Right lobe of liver (tissue), 6 donors: ENCODE results near the gene CHCHD1. TPM values are rescaled to one million over a fixed set of nuclear protein-coding genes. Genes with fewer than 3 reads are reported as not detected.

Experiments used
- ATAC-seq, 4 donors: fragments of 200-7000 bp; cut with Tn5 transposase; one replicate each; pipeline ENCODE4 v1.9.1; 2020; ENCODE audit warnings: mild to moderate bottlenecking in 4 of 4, moderate library complexity in 4 of 4
- DNase-seq, 3 donors: peaks; one replicate each; pipeline ENCODE4 v3.0.0-alpha.2; 2020
- H3K27ac ChIP-seq, 3 donors: fragments of 200-600 bp; one replicate each; pipeline ENCODE4 v1.8.0; 2022
- H3K27me3 ChIP-seq, 2 donors: fragments of 200-600 bp; one replicate each; pipeline ENCODE4 v1.8.0; 2022
- H3K36me3 ChIP-seq, 4 donors: fragments of 200-600 bp; sonication (generic) in 1 of 4; one replicate each; pipeline versions ENCODE4 v1.5.1 to v1.8.0; 2017 to 2022; ENCODE audit warnings: control low read depth in 1 of 4
- H3K4me1 ChIP-seq, 4 donors: fragments of 200-600 bp; sonication (generic) in 1 of 4; one replicate each; pipeline versions ENCODE4 v1.5.1 to v1.8.0; 2017 to 2022; ENCODE audit warnings: control low read depth in 1 of 4
- H3K4me3 ChIP-seq, 3 donors: fragments of 200-600 bp; one replicate each; pipeline ENCODE4 v1.8.0; 2022
- H3K9me3 ChIP-seq, 4 donors: fragments of 200-600 bp; sonication (generic) in 1 of 4; one replicate each; pipeline versions ENCODE4 v1.5.1 to v1.8.0; 2017 to 2022; ENCODE audit warnings: control low read depth in 1 of 4
- POLR2A ChIP-seq: fragments of 450-650 bp; IDR thresholded peaks from one replicate; pipeline ENCODE4 v1.6.1; 2017; ENCODE audit warnings: antibody characterized with exemption, mild to moderate bottlenecking
- WGBS: methylation state at CpG from one replicate; pipeline ENCODE4 v1.1.6; 2018; ENCODE audit warnings: low coverage, low lambda C conversion rate; ENCODE audit not compliant: insufficient coverage; ENCODE audit errors: missing lambda C conversion rate; 5-methylcytosine and 5-hydroxymethylcytosine counted together
- intact Hi-C, 2 donors: fragments of 100-400 bp; cut with DNase I; formaldehyde crosslinking; loops; one replicate each; pipeline versions ENCODE4 v1.11.2 to v1.14.1; 2022
- total RNA-seq, 6 experiments: library from RNA; depleted of rRNA in 2 of 6; stranded (reverse); fragments of >200 nt in 2 of 6; fragmentation: NEBNext Ultra II Directional in 3 of 6; extraction: Animal tissue kit (Norgen Biotek cat#: 25700) in 3 of 6; gene quantifications; one replicate each; pipeline versions ENCODE4 v1.1.0 to v1.2.4, GENCODE V29; 2016 to 2023
- TF ChIP-seq, protein P1 (sequence below), 4 donors: fragments of 200-600 bp in 3 of 4; fragments of 450-650 bp in 1 of 4; IDR thresholded peaks; one replicate each; pipeline versions ENCODE4 v1.5.1 to v1.8.0; 2016 to 2022; ENCODE audit warnings: antibody characterized with exemption in 4 of 4, mild to moderate bottlenecking in 2 of 4
- donor health status: DM: no; HTN: yes; CAD: no.
- donor health status: DM: no; HTN: no; CAD: no.
- donor health status: DM: no; HTN: no; CAD: no.
- donor health status: DM: no; HTN: yes; CAD: no.
- donor health status: DM: no; HTN: yes; CAD: no.

CHCHD1 gene
- total RNA-seq, 6 experiments from 2014 or later: 13.0 to 25.1 (median 17.4) TPM

DNA sequence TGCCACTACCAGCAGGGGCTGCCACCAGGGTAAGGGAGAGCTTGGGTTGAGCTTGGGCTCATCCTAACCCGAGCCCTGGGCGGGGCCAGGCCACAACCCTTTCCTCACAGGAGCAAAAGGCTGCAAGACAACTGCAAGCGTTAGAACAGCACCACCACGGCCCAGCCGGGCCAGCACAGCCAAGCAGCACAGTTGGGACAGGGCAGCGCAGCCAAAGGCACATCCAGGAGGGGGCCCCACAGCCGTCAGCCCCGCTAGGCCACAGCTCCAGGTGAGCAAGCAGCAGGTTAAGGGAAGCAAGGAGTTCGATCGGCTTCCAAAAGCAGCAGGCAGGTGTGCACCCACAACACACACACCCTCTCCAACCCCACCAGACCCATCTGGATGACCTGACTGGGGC, 36.6 kb downstream of the CHCHD1 start:
- Histone ChIP-seq H3K36me3 (peaks cover 0 to 3% (median 0%) of the 10 kb centered on the region in 4 donors), H3K4me3 (no peak overlapping the region), H3K9me3 (no peaks in the 10 kb centered on the region), H3K4me1 (peaks cover 0 to 34% (median 18%) of the 10 kb centered on the region in 4 donors), H3K27ac (no peak overlapping the region), H3K27me3 (no peaks in the 10 kb centered on the region)
- ATAC-seq (no peak), DNase-seq (no peak)
- no peak for TF ChIP-seq POLR2A
- TF ChIP-seq, protein P1, sequence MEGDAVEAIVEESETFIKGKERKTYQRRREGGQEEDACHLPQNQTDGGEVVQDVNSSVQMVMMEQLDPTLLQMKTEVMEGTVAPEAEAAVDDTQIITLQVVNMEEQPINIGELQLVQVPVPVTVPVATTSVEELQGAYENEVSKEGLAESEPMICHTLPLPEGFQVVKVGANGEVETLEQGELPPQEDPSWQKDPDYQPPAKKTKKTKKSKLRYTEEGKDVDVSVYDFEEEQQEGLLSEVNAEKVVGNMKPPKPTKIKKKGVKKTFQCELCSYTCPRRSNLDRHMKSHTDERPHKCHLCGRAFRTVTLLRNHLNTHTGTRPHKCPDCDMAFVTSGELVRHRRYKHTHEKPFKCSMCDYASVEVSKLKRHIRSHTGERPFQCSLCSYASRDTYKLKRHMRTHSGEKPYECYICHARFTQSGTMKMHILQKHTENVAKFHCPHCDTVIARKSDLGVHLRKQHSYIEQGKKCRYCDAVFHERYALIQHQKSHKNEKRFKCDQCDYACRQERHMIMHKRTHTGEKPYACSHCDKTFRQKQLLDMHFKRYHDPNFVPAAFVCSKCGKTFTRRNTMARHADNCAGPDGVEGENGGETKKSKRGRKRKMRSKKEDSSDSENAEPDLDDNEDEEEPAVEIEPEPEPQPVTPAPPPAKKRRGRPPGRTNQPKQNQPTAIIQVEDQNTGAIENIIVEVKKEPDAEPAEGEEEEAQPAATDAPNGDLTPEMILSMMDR (IDR thresholded peaks at IDR 0.05): no peak
- intact Hi-C loops: no loop called here
- WGBS: no CpG with 5 or more reads among the region's 10 CpGs

DNA sequence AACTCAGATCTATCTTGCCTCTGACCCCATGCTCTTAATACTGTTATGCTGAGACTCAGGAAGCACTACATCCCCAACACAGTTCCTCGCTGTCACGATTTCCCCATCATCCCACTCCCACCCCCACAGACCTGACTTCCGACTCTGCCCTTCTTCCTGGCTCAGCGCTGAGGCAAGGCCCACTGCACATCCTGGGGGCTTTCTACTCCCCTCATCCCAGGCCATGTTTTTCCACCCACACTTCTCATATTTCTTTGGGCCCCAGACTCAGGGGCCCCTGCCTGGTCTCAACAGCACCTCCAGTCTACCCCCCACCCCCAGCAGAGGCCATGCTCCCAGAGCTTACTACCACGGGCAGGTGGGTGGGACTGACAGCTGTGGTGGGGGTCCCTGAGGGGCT, 37.2 kb downstream of the CHCHD1 start:
- 44% methylated on average over 4 of the region's 5 CpGs for WGBS
- Histone ChIP-seq H3K4me1 (peaks cover 0 to 34% (median 18%) of the 10 kb centered on the region in 4 donors), H3K9me3 (no peaks in the 10 kb centered on the region), H3K4me3 (no peak overlapping the region), H3K27me3 (no peaks in the 10 kb centered on the region), H3K27ac (no peak overlapping the region), H3K36me3 (peaks cover 0 to 3% (median 0%) of the 10 kb centered on the region in 4 donors)
- intact Hi-C loops: no loop called here
- TF ChIP-seq POLR2A: no peak
- TF ChIP-seq, protein P1 (IDR thresholded peaks at IDR 0.05): no peak
- ATAC-seq (peak in 1 of 4 donors; percentile 2), DNase-seq (no peak)

DNA sequence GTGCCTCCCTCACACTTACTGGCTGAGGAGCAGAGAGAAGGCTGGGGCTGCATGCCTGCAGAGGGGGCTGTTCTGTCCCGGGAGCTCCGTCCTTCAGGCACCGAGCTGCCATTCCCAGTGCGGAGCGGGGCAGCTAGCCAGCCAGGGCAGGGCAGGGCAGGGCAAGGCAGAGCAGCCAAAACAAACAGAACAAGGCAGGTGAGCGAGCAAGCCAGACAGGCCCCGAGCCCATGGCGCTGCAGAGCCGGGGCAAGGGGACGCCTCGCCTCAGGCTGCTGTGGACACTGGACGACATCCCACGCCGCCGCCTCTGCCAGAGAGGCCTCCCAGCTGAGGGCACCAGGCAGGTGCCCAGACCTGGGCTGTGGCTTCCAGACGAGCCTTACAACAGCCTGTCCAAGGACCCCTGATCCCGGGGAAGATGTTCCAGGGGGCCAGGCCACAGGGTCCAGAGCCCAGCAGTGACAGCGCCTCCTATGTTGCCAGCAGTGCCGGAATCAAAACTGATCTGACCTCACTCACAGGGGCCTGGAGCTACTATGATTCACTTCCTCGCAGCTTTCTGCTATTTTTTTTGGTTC, 37.8 kb downstream of the CHCHD1 start:
- ATAC-seq (peak; percentile 86 to 93 (median 90)), DNase-seq (peak; percentile 92 to 98 (median 97))
- WGBS: 19% methylated on average over 7 of the region's 20 CpGs
- Histone ChIP-seq H3K36me3 (peaks cover 0 to 3% (median 0%) of the 10 kb centered on the region in 4 donors), H3K9me3 (no peaks in the 10 kb centered on the region), H3K27me3 (no peaks in the 10 kb centered on the region), H3K4me3 (no peak overlapping the region), H3K4me1 (peaks cover 0 to 34% (median 18%) of the 10 kb centered on the region in 4 donors), H3K27ac (peak overlapping the region; percentile 3 to 59 (median 9))
- intact Hi-C loops: no loop called here
- TF ChIP-seq, protein P1 (IDR thresholded peaks at IDR 0.05): peak in 3 of 4 donors; percentile 3 to 19 (median 9)
- TF ChIP-seq POLR2A: no peak

DNA sequence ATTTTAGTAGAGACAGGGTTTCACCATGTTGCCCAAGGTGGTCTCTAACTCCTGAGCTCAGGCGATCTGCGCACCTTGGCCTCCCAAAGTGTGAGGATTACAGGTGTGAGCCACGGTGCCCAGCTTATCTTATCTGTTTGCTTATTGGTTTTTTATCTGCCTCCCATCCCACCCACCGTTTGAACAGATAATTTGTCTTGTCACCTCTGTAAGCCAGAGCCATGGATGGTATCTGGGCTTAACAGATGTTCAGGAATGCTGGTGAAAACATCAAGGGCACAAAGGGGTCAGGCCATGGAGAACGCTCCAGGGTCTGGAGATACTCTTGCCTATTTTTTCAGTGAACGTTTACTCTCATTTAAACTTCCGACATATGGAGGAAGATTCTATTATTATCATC, 41.5 kb downstream of the CHCHD1 start:
- no peaks in the 10 kb centered on the region for H3K9me3 ChIP-seq
- H3K4me1 ChIP-seq: peaks cover 0 to 17% (median 10%) of the 10 kb centered on the region in 4 donors
- intact Hi-C loops: no loop called here
- peaks cover 0 to 5% (median 0%) of the 10 kb centered on the region in 4 donors for H3K36me3 ChIP-seq
- TF ChIP-seq, protein P1 (IDR thresholded peaks at IDR 0.05): no peak
- TF ChIP-seq POLR2A: no peak
- no peak for DNase-seq
- 84% methylated on average over 7 of the region's 7 CpGs for WGBS
- no peak overlapping the region for H3K27ac ChIP-seq
- ATAC-seq: no peak
- no peak overlapping the region for H3K4me3 ChIP-seq
- H3K27me3 ChIP-seq: no peaks in the 10 kb centered on the region
